Upper lobe of right lung (tissue), 1 donor: ENCODE measurements around the gene SGK2. TPM values are rescaled to one million over a fixed set of nuclear protein-coding genes. Genes with fewer than 3 reads are reported as not detected.

ENCODE experiments used
- ATAC-seq: fragments of 200-7000 bp; cut with Tn5 transposase; one replicate; pipeline ENCODE4 v1.9.1; 2020; ENCODE audit warnings: mild to moderate bottlenecking, moderate library complexity
- DNase-seq: peaks from one replicate; pipeline ENCODE4 v3.0.0-alpha.2; 2020
- H3K27ac ChIP-seq: fragments of 200-600 bp; one replicate; pipeline ENCODE4 v1.8.0; 2022
- H3K27me3 ChIP-seq: fragments of 200-600 bp; one replicate; pipeline ENCODE4 v1.8.0; 2022; ENCODE audit warnings: mild to moderate bottlenecking
- H3K36me3 ChIP-seq: fragments of 200-600 bp; one replicate; pipeline ENCODE4 v1.8.0; 2022
- H3K4me1 ChIP-seq: fragments of 200-600 bp; one replicate; pipeline ENCODE4 v1.8.0; 2022
- H3K4me3 ChIP-seq: fragments of 200-600 bp; one replicate; pipeline ENCODE4 v1.8.0; 2022; ENCODE audit warnings: mild to moderate bottlenecking
- H3K9me3 ChIP-seq: fragments of 200-600 bp; one replicate; pipeline ENCODE4 v1.8.0; 2022
- intact Hi-C: fragments of 100-400 bp; cut with DNase I; formaldehyde crosslinking; loops from one replicate; pipeline ENCODE4 v1.11.0; 2022
- total RNA-seq: library from RNA; stranded (reverse); fragmentation: NEBNext Ultra II Directional; extraction: Animal tissue kit (Norgen Biotek cat#: 25700); gene quantifications from one replicate; pipeline ENCODE4 v1.2.1, GENCODE V29; 2021
- TF ChIP-seq, protein P1 (sequence below): fragments of 200-600 bp; IDR thresholded peaks from one replicate; pipeline ENCODE4 v1.8.0; 2022; ENCODE audit warnings: antibody characterized with exemption
- donor health status: DM: no; HTN: yes; CAD: no; lungs with severe emphysema.

SGK2 gene
- total RNA-seq, 1 donor from 2014 or later: 1.7 TPM

- Histone ChIP-seq H3K9me3 (no peaks in the 10 kb centered on the region), H3K4me1 (no peaks in the 10 kb centered on the region), H3K27me3 (no peaks in the 10 kb centered on the region), H3K36me3 (no peaks in the 10 kb centered on the region), H3K4me3 (no peak overlapping the region), H3K27ac (no peak overlapping the region)
- DNase-seq: peak; percentile 29
- TF ChIP-seq, protein P1, sequence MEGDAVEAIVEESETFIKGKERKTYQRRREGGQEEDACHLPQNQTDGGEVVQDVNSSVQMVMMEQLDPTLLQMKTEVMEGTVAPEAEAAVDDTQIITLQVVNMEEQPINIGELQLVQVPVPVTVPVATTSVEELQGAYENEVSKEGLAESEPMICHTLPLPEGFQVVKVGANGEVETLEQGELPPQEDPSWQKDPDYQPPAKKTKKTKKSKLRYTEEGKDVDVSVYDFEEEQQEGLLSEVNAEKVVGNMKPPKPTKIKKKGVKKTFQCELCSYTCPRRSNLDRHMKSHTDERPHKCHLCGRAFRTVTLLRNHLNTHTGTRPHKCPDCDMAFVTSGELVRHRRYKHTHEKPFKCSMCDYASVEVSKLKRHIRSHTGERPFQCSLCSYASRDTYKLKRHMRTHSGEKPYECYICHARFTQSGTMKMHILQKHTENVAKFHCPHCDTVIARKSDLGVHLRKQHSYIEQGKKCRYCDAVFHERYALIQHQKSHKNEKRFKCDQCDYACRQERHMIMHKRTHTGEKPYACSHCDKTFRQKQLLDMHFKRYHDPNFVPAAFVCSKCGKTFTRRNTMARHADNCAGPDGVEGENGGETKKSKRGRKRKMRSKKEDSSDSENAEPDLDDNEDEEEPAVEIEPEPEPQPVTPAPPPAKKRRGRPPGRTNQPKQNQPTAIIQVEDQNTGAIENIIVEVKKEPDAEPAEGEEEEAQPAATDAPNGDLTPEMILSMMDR: no peak
- intact Hi-C loops: no loop called here
- no peak for ATAC-seq
Observed at GRCh38 chr20:43533060-43533459, 25.8 kb upstream of the SGK2 start.

- TF ChIP-seq, protein P1: no peak
- no peaks in the 10 kb centered on the region for H3K9me3 ChIP-seq
- intact Hi-C loops: no loop called here
- no peaks in the 10 kb centered on the region for H3K36me3 ChIP-seq
- no peak overlapping the region for H3K27ac ChIP-seq
- DNase-seq (peak; percentile 45), ATAC-seq (no peak)
- no peaks in the 10 kb centered on the region for H3K27me3 ChIP-seq
- H3K4me3 ChIP-seq: no peak overlapping the region
- no peaks in the 10 kb centered on the region for H3K4me1 ChIP-seq
Observed at GRCh38 chr20:43534016-43534415, 24.8 kb upstream of the SGK2 start.

DNA sequence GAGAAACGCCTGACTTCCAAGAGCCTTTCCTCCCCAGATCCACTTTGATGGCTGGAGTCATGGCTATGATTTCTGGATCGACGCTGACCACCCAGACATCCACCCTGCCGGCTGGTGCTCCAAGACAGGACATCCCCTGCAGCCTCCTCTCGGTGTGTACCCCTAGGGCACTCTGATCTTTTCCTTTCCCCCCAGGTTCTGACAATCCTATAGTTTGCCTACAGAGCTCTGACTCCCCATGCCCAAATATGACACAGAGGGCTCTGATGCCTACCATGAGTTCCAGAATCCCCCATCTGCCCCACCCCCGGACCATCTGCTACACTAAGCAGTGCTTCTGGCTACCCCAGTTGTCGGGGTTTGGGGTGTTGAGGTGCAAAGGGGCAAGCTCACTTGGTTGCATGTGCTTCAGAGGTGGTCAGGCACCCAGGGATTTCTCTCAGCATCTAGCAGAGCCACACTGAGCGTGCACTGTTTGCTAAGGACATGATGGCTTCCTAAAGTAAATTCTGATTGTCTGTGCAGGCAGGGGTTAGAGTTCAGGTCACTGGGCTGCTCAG, 24.0 kb upstream of the SGK2 start:
- DNase-seq (peak; percentile 27), ATAC-seq (no peak)
- Histone ChIP-seq H3K4me3 (no peak overlapping the region), H3K4me1 (no peaks in the 10 kb centered on the region), H3K36me3 (no peaks in the 10 kb centered on the region), H3K9me3 (no peaks in the 10 kb centered on the region), H3K27me3 (no peaks in the 10 kb centered on the region), H3K27ac (no peak overlapping the region)
- TF ChIP-seq, protein P1: no peak
- intact Hi-C loops: loop anchor here (5.0 kb wide), 1 partner anchor 547 kb away; no protein-coding TSS in a partner anchor

DNA sequence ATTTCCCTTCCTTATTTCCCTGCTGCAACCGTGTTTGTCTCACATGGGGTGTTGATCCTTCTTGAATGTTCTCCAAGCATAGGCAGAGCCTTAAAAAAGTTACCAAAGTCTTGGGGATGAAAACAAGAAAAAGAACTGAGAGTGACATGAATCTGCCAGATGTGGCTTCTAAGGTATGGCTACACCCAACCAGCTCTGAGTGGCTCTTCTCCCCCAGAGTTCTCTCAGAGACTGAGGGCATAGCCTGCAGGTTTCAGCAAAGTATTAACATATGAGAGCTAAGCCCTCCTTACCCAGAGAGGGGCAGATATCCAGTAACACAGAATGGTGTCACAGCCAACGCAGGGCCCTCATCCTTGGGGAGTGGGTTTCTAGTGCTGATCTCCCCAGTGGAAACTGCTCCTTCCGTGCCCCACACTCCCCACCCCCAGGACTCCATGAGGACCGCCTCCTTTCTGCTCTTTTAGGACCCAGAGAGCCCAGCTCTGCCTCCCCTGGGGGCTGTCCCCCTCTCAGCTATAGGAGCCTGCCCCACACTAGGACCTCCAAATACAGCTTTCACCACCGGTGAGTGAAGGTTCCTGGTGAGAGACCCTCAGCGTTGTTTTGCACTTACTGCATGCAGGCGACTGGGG, 23.3 kb upstream of the SGK2 start:
- Histone ChIP-seq H3K27me3 (no peaks in the 10 kb centered on the region), H3K36me3 (no peaks in the 10 kb centered on the region), H3K4me1 (no peaks in the 10 kb centered on the region), H3K27ac (no peak overlapping the region), H3K4me3 (no peak overlapping the region), H3K9me3 (no peaks in the 10 kb centered on the region)
- DNase-seq (peak; percentile 39), ATAC-seq (no peak)
- TF ChIP-seq, protein P1: no peak
- intact Hi-C loops: loop anchor here (5.0 kb wide), 1 partner anchor 547 kb away; no protein-coding TSS in a partner anchor

- H3K27me3 ChIP-seq: no peaks in the 10 kb centered on the region
- DNase-seq: peak; percentile 41
- TF ChIP-seq, protein P1: no peak
- H3K4me3 ChIP-seq: no peak overlapping the region
- no peaks in the 10 kb centered on the region for H3K36me3 ChIP-seq
- intact Hi-C loops: loop anchor here (5.0 kb wide), 1 partner anchor 546 kb away; no protein-coding TSS in a partner anchor
- ATAC-seq: no peak
- no peaks in the 10 kb centered on the region for H3K9me3 ChIP-seq
- H3K27ac ChIP-seq: no peak overlapping the region
- no peaks in the 10 kb centered on the region for H3K4me1 ChIP-seq
Observed at GRCh38 chr20:43536041-43536816, 22.6 kb upstream of the SGK2 start.
